Keratinocyte (primary cell): ENCODE data around the gene NFKBIL1. TPM values are rescaled to one million over a fixed set of nuclear protein-coding genes. Genes with fewer than 3 reads are reported as not detected.

Experiments used
- DNase-seq: peaks from one replicate; pipeline ENCODE4 v3.0.0-alpha.2; 2011; ENCODE audit warnings: low read depth, missing footprints, low spot score
- FAIRE-seq: peaks from 2 replicates; lab custom pipeline; 2011; peaks lifted over from hg19 to GRCh38; lab: Jason Lieb, UNC
- H2AFZ ChIP-seq: 2 replicates; pipeline ENCODE4 v1.6.0; 2012; ENCODE audit warnings: low read length, control low read depth, inconsistent platforms; ENCODE audit not compliant: control insufficient read depth
- H3K27ac ChIP-seq: 2 replicates; pipeline ENCODE4 v1.5.1; 2011; ENCODE audit warnings: low read length; ENCODE audit not compliant: control insufficient read depth, insufficient read depth
- H3K27me3 ChIP-seq: 3 replicates; pipeline ENCODE4 v1.6.0; 2011; ENCODE audit warnings: low read length; ENCODE audit not compliant: control insufficient read depth, insufficient read depth; ENCODE audit errors: extremely low read depth
- H3K36me3 ChIP-seq, 2 experiments: 2 replicates in 1 of 2; 3 replicates in 1 of 2; pipeline ENCODE4 v1.5.1; 2011; ENCODE audit warnings: low read length in 2 of 2, mild to moderate bottlenecking in 1 of 2; ENCODE audit not compliant: control insufficient read depth in 2 of 2, insufficient read depth in 2 of 2; ENCODE audit errors: extremely low read depth in 1 of 2
- H3K4me1 ChIP-seq: 3 replicates; pipeline ENCODE4 v1.5.1; 2011; ENCODE audit warnings: low read length; ENCODE audit not compliant: control insufficient read depth, insufficient read depth; ENCODE audit errors: extremely low read depth
- H3K4me2 ChIP-seq: 3 replicates; pipeline ENCODE4 v1.6.0; 2011; ENCODE audit warnings: low read depth, low read length; ENCODE audit not compliant: control insufficient read depth, insufficient read depth; ENCODE audit errors: extremely low read depth
- H3K4me3 ChIP-seq, 3 experiments: fragments of 200-600 bp in 1 of 3; sonication (generic) in 1 of 3; 2 replicates in 2 of 3; 3 replicates in 1 of 3; pipeline ENCODE4 v1.5.1; 2011 to 2016; ENCODE audit warnings: low read length in 3 of 3, mild to moderate bottlenecking in 3 of 3, control low read depth in 2 of 3, inconsistent platforms in 1 of 3, low read depth in 1 of 3, mixed read lengths in 1 of 3, mixed run types in 1 of 3, moderate library complexity in 1 of 3; ENCODE audit not compliant: control insufficient read depth in 2 of 3, insufficient read depth in 2 of 3; ENCODE audit errors: extremely low read depth in 1 of 3
- H3K79me2 ChIP-seq: 2 replicates; pipeline ENCODE4 v1.6.0; 2012; ENCODE audit warnings: low read length; ENCODE audit not compliant: control insufficient read depth, insufficient read depth
- H3K9ac ChIP-seq: 3 replicates; pipeline ENCODE4 v1.6.0; 2011; ENCODE audit warnings: low read length; ENCODE audit not compliant: control insufficient read depth, insufficient read depth; ENCODE audit errors: extremely low read depth
- H3K9me1 ChIP-seq: 3 replicates; pipeline ENCODE4 v1.6.0; 2011; ENCODE audit warnings: low read length; ENCODE audit not compliant: control insufficient read depth, insufficient read depth; ENCODE audit errors: extremely low read depth
- H3K9me3 ChIP-seq: 2 replicates; pipeline ENCODE4 v1.5.1; 2012; ENCODE audit warnings: low read depth, low read length; ENCODE audit not compliant: control insufficient read depth
- H4K20me1 ChIP-seq: 3 replicates; pipeline ENCODE4 v1.6.0; 2011; ENCODE audit warnings: low read length; ENCODE audit not compliant: control insufficient read depth, insufficient read depth; ENCODE audit errors: extremely low read depth
- EZH2 ChIP-seq: IDR thresholded peaks from one replicate; pipeline ENCODE4 v1.6.1; 2012; ENCODE audit warnings: inconsistent platforms, mild to moderate bottlenecking, low read length, moderate library complexity
- dilution Hi-C: fragments of 300-500 bp; cut with MboI; formaldehyde crosslinking; loops from one replicate; pipeline ENCODE4 v1.7.0; 2020; ENCODE audit warnings: low sequenced_read_pairs; ENCODE audit not compliant: extremely low pct_ligation_motif_present
- polyA plus RNA-seq, 5 experiments: library from polyadenylated mRNA; depleted of rRNA in 3 of 5; stranded (reverse) in 3 of 5; stranded (forward) in 1 of 5; unstranded in 1 of 5; fragments of >200 nt; gene quantifications; 1 replicate in 1 of 5; 2 replicates in 3 of 5; 3 replicates in 1 of 5; pipeline versions ENCODE4 v1.2.1 to v1.2.3, GENCODE V29; 2011 to 2012; ENCODE audit warnings: missing spikeins in 2 of 5, low read depth in 1 of 5, low replicate concordance in 1 of 5
- TF ChIP-seq, protein P1 (sequence below), 3 experiments: IDR thresholded peaks in 1 of 3; conservative IDR thresholded peaks in 1 of 3; optimal IDR thresholded peaks in 1 of 3; 2 replicates in 2 of 3; 3 replicates in 1 of 3; pipeline versions ENCODE3 to v1.5.1; 2011; ENCODE audit warnings: low read length in 3 of 3, mild to moderate bottlenecking in 3 of 3, moderate library complexity in 2 of 3, control low read depth in 1 of 3, inconsistent platforms in 1 of 3; ENCODE audit not compliant: insufficient read depth in 2 of 3; ENCODE audit errors: extremely low read depth in 1 of 3

The NFKBIL1 gene
- polyA plus RNA-seq, 1 donor (not counting 4 experiments of a cell fraction or from before 2014, with no cell fraction given), result 4.8 TPM

DNA sequence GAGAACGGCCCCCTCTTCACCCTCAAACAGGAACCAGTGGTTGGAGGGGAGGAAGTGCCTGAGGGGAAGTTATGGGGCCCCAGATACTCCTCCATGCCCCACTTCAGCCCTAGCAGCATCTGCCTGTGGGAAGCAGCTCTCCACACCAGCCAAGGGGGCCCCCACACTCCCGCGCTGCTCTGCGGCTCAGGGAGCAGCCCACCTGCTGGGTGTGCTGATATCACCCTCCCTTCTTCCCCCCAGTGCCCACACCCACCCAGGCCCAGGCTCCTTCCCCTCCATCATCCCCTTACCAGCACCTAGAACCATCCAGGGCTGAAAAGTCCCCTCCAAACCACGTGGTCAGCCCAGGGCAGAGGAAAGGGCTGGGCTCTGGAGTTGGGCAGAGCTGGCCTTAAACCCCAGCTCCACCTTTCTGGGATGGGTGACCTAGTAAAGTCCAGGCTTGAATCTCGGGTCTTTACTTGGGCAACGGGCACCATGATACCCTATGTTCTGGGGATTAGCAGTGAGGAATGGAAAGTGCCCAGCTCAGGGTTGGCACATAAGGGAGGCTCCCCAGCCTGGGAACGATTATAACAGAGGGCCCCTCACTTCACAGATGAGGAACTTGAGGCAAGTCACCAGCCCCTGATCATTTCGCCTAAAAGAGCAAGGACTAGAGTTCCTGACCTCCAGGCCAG lies 39.3 kb downstream of the NFKBIL1 start:
- Histone ChIP-seq H3K9me1 (no peaks in the 10 kb centered on the region), H3K9me3 (no peaks in the 10 kb centered on the region), H3K4me2 (no peak overlapping the region), H3K27me3 (peaks cover 3% of the 10 kb centered on the region), H3K36me3 (no peaks in the 10 kb centered on the region), H3K9ac (no peak overlapping the region), H3K4me1 (peaks cover under 1% of the 10 kb centered on the region), H2AFZ (no peak overlapping the region), H3K4me3 (no peak overlapping the region), H4K20me1 (no peaks in the 10 kb centered on the region), H3K79me2 (no peaks in the 10 kb centered on the region), H3K27ac (no peak overlapping the region)
- FAIRE-seq, result no peak
- DNase-seq, result no peak
- TF ChIP-seq, protein P1, sequence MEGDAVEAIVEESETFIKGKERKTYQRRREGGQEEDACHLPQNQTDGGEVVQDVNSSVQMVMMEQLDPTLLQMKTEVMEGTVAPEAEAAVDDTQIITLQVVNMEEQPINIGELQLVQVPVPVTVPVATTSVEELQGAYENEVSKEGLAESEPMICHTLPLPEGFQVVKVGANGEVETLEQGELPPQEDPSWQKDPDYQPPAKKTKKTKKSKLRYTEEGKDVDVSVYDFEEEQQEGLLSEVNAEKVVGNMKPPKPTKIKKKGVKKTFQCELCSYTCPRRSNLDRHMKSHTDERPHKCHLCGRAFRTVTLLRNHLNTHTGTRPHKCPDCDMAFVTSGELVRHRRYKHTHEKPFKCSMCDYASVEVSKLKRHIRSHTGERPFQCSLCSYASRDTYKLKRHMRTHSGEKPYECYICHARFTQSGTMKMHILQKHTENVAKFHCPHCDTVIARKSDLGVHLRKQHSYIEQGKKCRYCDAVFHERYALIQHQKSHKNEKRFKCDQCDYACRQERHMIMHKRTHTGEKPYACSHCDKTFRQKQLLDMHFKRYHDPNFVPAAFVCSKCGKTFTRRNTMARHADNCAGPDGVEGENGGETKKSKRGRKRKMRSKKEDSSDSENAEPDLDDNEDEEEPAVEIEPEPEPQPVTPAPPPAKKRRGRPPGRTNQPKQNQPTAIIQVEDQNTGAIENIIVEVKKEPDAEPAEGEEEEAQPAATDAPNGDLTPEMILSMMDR (optimal IDR thresholded peaks at IDR 0.05 in 1 of 3, IDR thresholded peaks at IDR 0.05 in 1 of 3, conservative IDR thresholded peaks at IDR 0.05 in 1 of 3; ENCODE audit: extremely low read depth in 1 of 3, insufficient read depth in 2 of 3, low read length in 3 of 3), result no peak
- no peak for TF ChIP-seq EZH2
- dilution Hi-C loops, result no loop called here

DNA sequence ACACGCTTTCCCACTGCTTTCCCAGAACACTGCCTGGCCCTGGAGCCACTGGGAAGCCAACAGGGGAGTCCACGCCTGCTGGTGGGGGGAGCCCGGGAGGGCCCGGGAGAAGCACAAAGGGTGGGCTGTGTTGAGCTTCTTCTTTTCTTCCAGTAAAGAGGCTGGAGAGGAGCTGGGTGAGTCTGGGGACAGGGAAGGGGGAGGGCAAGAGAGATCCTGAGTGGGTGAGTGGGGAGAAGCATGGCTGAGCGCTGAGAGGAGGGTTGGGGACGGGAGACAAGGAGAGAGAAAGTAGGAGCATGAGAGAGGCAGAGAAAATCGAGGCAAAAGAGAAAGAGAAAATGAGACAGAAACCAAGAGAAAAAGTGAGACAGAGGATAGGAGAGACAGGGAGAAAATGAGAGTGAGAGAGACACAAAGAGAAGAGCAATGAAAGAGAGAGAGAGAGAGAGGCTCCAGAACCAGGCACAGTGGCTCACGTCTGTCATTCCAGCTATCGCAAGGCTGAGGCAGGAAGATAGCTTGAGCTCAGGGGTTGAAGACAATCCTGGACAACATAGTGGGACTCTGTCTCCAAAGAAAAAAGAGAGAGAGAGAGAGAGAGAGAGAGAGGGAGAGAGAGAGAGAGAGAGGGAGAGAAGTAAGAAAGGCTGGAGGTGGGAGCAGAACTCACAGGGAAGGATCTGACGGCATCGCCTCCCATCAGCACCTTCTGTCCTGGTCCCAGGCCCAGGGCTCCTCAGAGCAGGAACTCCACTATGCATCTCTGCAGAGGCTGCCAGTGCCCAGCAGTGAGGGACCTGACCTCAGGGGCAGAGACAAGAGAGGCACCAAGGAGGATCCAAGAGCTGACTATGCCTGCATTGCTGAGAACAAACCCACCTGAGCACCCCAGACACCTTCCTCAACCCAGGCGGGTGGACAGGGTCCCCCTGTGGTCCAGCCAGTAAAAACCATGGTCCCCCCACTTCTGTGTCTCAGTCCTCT lies 40.7 kb downstream of the NFKBIL1 start:
- no peaks in the 10 kb centered on the region for H3K36me3 ChIP-seq
- H3K4me1 ChIP-seq, result no peaks in the 10 kb centered on the region
- no peaks in the 10 kb centered on the region for H3K79me2 ChIP-seq
- no peak overlapping the region for H2AFZ ChIP-seq
- H3K4me2 ChIP-seq, result no peak overlapping the region
- dilution Hi-C loops, result no loop called here
- no peak for TF ChIP-seq EZH2
- TF ChIP-seq, protein P1 (optimal IDR thresholded peaks at IDR 0.05 in 1 of 3, IDR thresholded peaks at IDR 0.05 in 1 of 3, conservative IDR thresholded peaks at IDR 0.05 in 1 of 3; ENCODE audit: extremely low read depth in 1 of 3, insufficient read depth in 2 of 3, low read length in 3 of 3), result no peak
- no peak overlapping the region for H3K27ac ChIP-seq
- H4K20me1 ChIP-seq, result no peaks in the 10 kb centered on the region
- no peak for DNase-seq
- no peak overlapping the region for H3K9ac ChIP-seq
- H3K9me1 ChIP-seq, result no peaks in the 10 kb centered on the region
- H3K27me3 ChIP-seq, result peaks cover 3% of the 10 kb centered on the region
- H3K4me3 ChIP-seq, result no peak overlapping the region
- FAIRE-seq, result no peak
- H3K9me3 ChIP-seq, result no peaks in the 10 kb centered on the region
